BJ (cell line): ENCODE data around the gene TMEM204. TPM values are rescaled to one million over a fixed set of nuclear protein-coding genes. Genes with fewer than 3 reads are reported as not detected.
"Not testable (repeated sequence)": the region's sequence is repeated elsewhere in the genome, so short reads cannot be mapped to it uniquely, and the experiment has no call there.

Experiments used
- CTCF ChIA-PET: fragments of 350-600 bp; formaldehyde crosslinking; extraction: SDS; loops from one replicate; lab custom pipeline; 2021; ENCODE audit warnings: antibody characterized with exemption, inconsistent platforms; lab: Yijun Ruan, JAX
- POLR2A ChIA-PET: fragments of 300-600 bp; sonication (Branson Sonifier 250); formaldehyde crosslinking; extraction: SDS; loops from one replicate; lab custom pipeline; 2021; ENCODE audit warnings: antibody characterized with exemption; lab: Charles Lee
- DNase-seq: peaks from one replicate; pipeline ENCODE4 v3.0.0-alpha.2; 2011; ENCODE audit warnings: low read depth
- H3K27me3 ChIP-seq: 2 replicates; pipeline ENCODE4 v1.6.0; 2011; ENCODE audit warnings: low read length; ENCODE audit not compliant: control insufficient read depth, insufficient read depth
- H3K36me3 ChIP-seq: 2 replicates; pipeline ENCODE4 v1.5.1; 2011; ENCODE audit warnings: low read length; ENCODE audit not compliant: control insufficient read depth, insufficient read depth
- H3K4me3 ChIP-seq: 2 replicates; pipeline ENCODE4 v1.5.1; 2011; ENCODE audit warnings: low read depth, mild to moderate bottlenecking, control low read depth, low read length
- polyA plus RNA-seq: library from polyadenylated mRNA; depleted of rRNA; stranded (reverse); fragments of >200 nt; gene quantifications from 2 replicates; pipeline ENCODE4 v1.2.3, GENCODE V29; 2011
- TF ChIP-seq, protein P1 (sequence below): IDR thresholded peaks from 2 replicates; pipeline ENCODE4 v1.5.1; 2011; ENCODE audit warnings: low read depth, mild to moderate bottlenecking, control low read depth, inconsistent platforms, low read length, moderate library complexity; ENCODE audit not compliant: insufficient read depth

The TMEM204 gene
- polyA plus RNA-seq, 1 experiment, result 81.9 TPM

DNA sequence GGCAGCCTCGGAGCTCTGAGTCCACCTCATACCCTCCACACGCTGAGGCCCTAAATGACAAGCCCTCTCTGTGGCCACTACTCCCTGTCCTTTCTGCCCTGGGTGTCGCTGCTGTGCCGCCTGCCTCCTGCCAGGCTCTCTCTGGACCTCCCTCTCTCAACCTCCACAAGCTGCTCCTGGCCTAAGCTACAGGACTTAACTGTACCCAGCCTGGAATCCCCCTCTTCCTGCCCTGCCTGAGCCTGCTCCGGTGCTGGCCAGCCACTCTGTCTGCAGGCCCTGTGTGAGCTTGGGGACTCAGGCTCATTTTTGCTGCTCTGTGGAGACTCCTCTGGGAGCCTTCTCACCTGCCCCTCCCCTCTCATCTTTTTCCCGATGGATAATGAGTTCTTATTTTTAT lies 56.9 kb downstream of the TMEM204 start:
- ChIA-PET CTCF (no interaction called here), POLR2A (no interaction called here)
- DNase-seq, result no peak
- H3K27me3 ChIP-seq, result no peaks in the 10 kb centered on the region
- H3K4me3 ChIP-seq, result no peak overlapping the region
- TF ChIP-seq, protein P1, sequence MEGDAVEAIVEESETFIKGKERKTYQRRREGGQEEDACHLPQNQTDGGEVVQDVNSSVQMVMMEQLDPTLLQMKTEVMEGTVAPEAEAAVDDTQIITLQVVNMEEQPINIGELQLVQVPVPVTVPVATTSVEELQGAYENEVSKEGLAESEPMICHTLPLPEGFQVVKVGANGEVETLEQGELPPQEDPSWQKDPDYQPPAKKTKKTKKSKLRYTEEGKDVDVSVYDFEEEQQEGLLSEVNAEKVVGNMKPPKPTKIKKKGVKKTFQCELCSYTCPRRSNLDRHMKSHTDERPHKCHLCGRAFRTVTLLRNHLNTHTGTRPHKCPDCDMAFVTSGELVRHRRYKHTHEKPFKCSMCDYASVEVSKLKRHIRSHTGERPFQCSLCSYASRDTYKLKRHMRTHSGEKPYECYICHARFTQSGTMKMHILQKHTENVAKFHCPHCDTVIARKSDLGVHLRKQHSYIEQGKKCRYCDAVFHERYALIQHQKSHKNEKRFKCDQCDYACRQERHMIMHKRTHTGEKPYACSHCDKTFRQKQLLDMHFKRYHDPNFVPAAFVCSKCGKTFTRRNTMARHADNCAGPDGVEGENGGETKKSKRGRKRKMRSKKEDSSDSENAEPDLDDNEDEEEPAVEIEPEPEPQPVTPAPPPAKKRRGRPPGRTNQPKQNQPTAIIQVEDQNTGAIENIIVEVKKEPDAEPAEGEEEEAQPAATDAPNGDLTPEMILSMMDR, result no peak
- H3K36me3 ChIP-seq, result peaks cover 17% of the 10 kb centered on the region

GRCh38 chr16:1590930-1591705 lies 57.7 kb downstream of the TMEM204 start:
- ChIA-PET CTCF (interaction anchor here (0.6 kb wide), 1 partner anchor 13 kb away, joined by 3 read pairs; no protein-coding TSS in a partner anchor), POLR2A (no interaction called here)
- Histone ChIP-seq H3K27me3 (no peaks in the 10 kb centered on the region), H3K4me3 (no peak overlapping the region), H3K36me3 (peaks cover 15% of the 10 kb centered on the region)
- no peak for DNase-seq
- TF ChIP-seq, protein P1, result no peak

DNA sequence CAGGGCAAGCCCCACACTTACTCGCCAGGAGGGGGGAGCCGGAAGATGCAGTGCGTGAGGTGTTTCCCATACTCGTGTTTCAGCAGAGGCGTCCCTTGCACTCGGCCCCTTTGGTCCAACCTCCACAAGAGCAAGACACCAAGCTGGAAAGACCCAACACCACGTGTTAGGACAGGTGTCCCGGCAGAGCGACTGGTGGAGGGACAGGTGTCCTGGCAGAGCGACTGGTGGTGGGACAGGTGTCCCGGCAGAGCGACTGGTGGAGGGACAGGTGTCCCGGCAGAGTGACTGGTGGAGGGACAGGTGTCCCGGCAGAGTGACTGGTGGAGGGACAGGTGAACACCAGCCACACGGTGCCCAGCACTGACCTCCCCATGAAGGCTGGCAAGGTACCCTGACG lies 59.0 kb downstream of the TMEM204 start:
- POLR2A ChIA-PET, result no interaction called here
- TF ChIP-seq, protein P1, result no peak
- CTCF ChIA-PET, result interaction anchor here (0.7 kb wide), 1 partner anchor 113 kb away, joined by 3 read pairs; no protein-coding TSS in a partner anchor

DNA sequence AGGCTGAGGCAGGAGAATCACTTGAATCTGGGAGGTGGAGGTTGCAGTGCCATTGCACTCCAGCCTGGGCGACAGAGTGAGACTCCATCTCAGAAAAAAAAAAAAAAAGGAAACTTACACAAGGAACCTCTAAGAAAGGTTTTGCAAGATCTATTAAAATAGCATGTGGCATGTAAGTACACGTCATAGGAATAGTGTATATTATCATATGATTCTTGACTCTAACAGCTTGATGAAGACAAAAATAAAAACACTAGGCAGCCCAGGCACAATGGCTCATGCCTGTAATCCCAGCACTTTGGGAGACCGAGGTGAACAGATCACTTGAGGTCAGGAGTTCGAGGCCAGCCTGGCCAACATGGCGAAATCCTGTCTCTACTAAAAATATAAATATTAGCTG lies 62.0 kb downstream of the TMEM204 start:
- H3K27me3 ChIP-seq, H3K4me3 ChIP-seq, DNase-seq, POLR2A ChIA-PET, H3K36me3 ChIP-seq: not testable (repeated sequence)
- CTCF ChIA-PET, result interaction anchor here (1.0 kb wide), 1 partner anchor 13 kb away, joined by 3 read pairs; no protein-coding TSS in a partner anchor

More for the DNA sequence above, 59.0 kb downstream of the TMEM204 start:
- Histone ChIP-seq H3K36me3 (peaks cover 14% of the 10 kb centered on the region), H3K27me3 (no peaks in the 10 kb centered on the region), H3K4me3 (no peak overlapping the region)
- no peak for DNase-seq

DNA sequence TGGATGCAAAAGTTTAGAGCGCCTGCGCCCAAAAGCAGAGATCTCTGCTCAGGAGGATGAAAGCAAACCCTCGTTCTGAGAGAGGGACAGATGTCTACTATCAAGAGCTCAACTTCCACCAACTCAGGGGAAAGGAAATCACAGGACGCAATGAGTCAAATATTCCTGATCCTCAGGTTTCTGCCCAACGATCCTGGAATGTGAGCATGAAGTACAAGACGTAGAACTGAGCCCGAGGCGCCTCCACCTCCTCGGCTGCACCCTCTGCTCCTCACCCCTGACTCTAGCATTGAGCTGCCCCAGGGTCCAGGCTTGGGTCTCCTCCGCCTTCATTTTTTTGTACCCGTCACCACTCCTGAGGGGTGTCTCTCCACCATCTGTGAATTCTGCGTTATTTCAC lies 63.0 kb downstream of the TMEM204 start:
- no peak overlapping the region for H3K4me3 ChIP-seq
- ChIA-PET POLR2A (no interaction called here), CTCF (interaction anchor here (1.1 kb wide), 1 partner anchor 10 kb away, joined by 3 read pairs; no protein-coding TSS in a partner anchor)
- TF ChIP-seq, protein P1, result no peak
- no peak for DNase-seq
- H3K27me3 ChIP-seq, result no peaks in the 10 kb centered on the region
- H3K36me3 ChIP-seq, result peaks cover 10% of the 10 kb centered on the region
